ENCODE results near the gene GNB2.
"Not testable (repeated sequence)": the region's sequence is repeated elsewhere in the genome, so short reads cannot be mapped to it uniquely, and the experiment has no call there.

The GNB2 gene

GRCh38 chr7:100665168-100665726, 8.3 kb upstream of the GNB2 start:
- DNase-seq: no peak

- DNase-seq: no peak
Measured at GRCh38 chr7:100667331-100668068, 6.0 kb upstream of the GNB2 start.

- DNase-seq: no peak
Measured at GRCh38 chr7:100668069-100668449, 5.5 kb upstream of the GNB2 start.

GRCh38 chr7:100669106-100669505, 4.4 kb upstream of the GNB2 start:
- DNase-seq: not testable (repeated sequence)

GRCh38 chr7:100670074-100670473, 3.5 kb upstream of the GNB2 start:
- DNase-seq: no peak

GRCh38 chr7:100671353-100672327, 1.9 kb upstream of the GNB2 start:
- no peak for DNase-seq

GRCh38 chr7:100673942-100674410, 436 bp downstream of the GNB2 start:
- DNase-seq: no peak

GRCh38 chr7:100674411-100675104, 1.0 kb downstream of the GNB2 start:
- no peak for DNase-seq

GRCh38 chr7:100675105-100675451, 1.5 kb downstream of the GNB2 start:
- DNase-seq: no peak

- DNase-seq: peak; percentile 24
Measured at GRCh38 chr7:100675581-100676350, 2.2 kb downstream of the GNB2 start.

- DNase-seq: no peak
Measured at GRCh38 chr7:100676501-100677306, 3.2 kb downstream of the GNB2 start.

- DNase-seq: no peak
Measured at GRCh38 chr7:100677308-100678267, 4.0 kb downstream of the GNB2 start.

GRCh38 chr7:100678291-100678984, 4.9 kb downstream of the GNB2 start:
- DNase-seq: no peak

- DNase-seq: no peak
Measured at GRCh38 chr7:100679129-100679926, 5.8 kb downstream of the GNB2 start.

- no peak for DNase-seq
Measured at GRCh38 chr7:100679927-100680575, 6.5 kb downstream of the GNB2 start.

- DNase-seq: no peak
Measured at GRCh38 chr7:100680576-100681271, 7.2 kb downstream of the GNB2 start.

GRCh38 chr7:100681491-100682227, 8.1 kb downstream of the GNB2 start:
- DNase-seq: no peak

Measured in NCI-H2107 (cell line).